Heart left ventricle (tissue), 13 donors: ENCODE measurements around the gene ZGPAT.

Experiments used
- CTCF ChIP-seq, 12 donors: fragments of 200-600 bp; sonication (generic) in 4 of 12; IDR thresholded peaks; one replicate each; pipeline versions ENCODE4 v1.5.0 to v1.8.0; 2018 to 2022; ENCODE audit warnings: antibody characterized with exemption in 12 of 12, mild to moderate bottlenecking in 5 of 12
- POLR2A ChIP-seq, 2 donors: fragments of 450-650 bp; IDR thresholded peaks; one replicate each; pipeline ENCODE4 v1.6.1; 2017; ENCODE audit warnings: antibody characterized with exemption in 2 of 2, mild to moderate bottlenecking in 2 of 2, moderate library complexity in 2 of 2
- donor health status: ischemic (EF 13 %, LVEDD 7.1; RV severe dilation, severe dysfunction).
- donor health status: DM: no; HTN: yes; CAD: no.
- donor health status: DM: no; HTN: no; CAD: no.
- donor health status: ischemic (EF 25% LVEDD 6.9; RV normal size, moderate dysfunction).
- donor health status: ischemic (EF 25% LVEDD 5.7; RV mildly dilated, moderate dysfunction).
- donor health status: ischemic (EF 35%, LVEDD 5.7; RV mildly dilated, moderate dysfunction).
- donor health status: nonischemic (EF 11% LVEDD 7.7; RV severe dilation, severe dysfunction).
- donor health status: DM: yes; HTN: yes; CAD: no.
- donor health status: PGD.
- donor health status: ischemic (EF 29% LVEDD 5.4; RV normal size, mild dysfunction).
- donor health status: nonischemic (EF 23%, LVEDD 6.1; RV moderate dilation, normal function).

- TF ChIP-seq POLR2A (IDR thresholded peaks at IDR 0.05): no peak
- no peak for TF ChIP-seq CTCF (IDR thresholded peaks at IDR 0.05)
Observed at GRCh38 chr20:63785691-63786131, 77.9 kb downstream of the ZGPAT start.
